Peyer's patch (tissue), 4 donors: Measurements from ENCODE around the gene PTN.

ENCODE experiments used
- CTCF ChIP-seq, 6 experiments: fragments of 450-650 bp in 4 of 6; fragments of 200-600 bp in 2 of 6; sonication (generic) in 1 of 6; IDR thresholded peaks; one replicate each; pipeline ENCODE4 v1.5.1; 2017 to 2019; ENCODE audit warnings: antibody characterized with exemption in 6 of 6, mild to moderate bottlenecking in 3 of 6, moderate library complexity in 1 of 6
- POLR2A ChIP-seq, 2 donors: fragments of 450-650 bp; IDR thresholded peaks; one replicate each; pipeline ENCODE4 v1.5.1; 2017; ENCODE audit warnings: antibody characterized with exemption in 2 of 2, mild to moderate bottlenecking in 2 of 2, moderate library complexity in 2 of 2

GRCh38 chr7:137345799-137346449 is 2.4 kb upstream of the PTN start:
- TF ChIP-seq CTCF (IDR thresholded peaks at IDR 0.05) (no peak), POLR2A (IDR thresholded peaks at IDR 0.05) (no peak)
